BLaER1 treated with 17β-estradiol and CSF1 and Interleukin-3, amounts not matched to agents 10 nM and 100 nM (cell line): Measurements from ENCODE around the gene LRG1.
"Not testable (repeated sequence)": the region's sequence is repeated elsewhere in the genome, so short reads cannot be mapped to it uniquely, and the experiment has no call there.

Experiments used
- H3K27ac ChIP-seq, 11 experiments: shearing (Covaris generic); formaldehyde crosslinking; 2 replicates each; pipeline ENCODE4 v1.8.1; 2022
- H3K27me3 ChIP-seq, 11 experiments: shearing (Covaris generic); formaldehyde crosslinking; 2 replicates each; pipeline ENCODE4 v1.8.1; 2022
- H3K36me3 ChIP-seq, 11 experiments: shearing (Covaris generic); formaldehyde crosslinking; 2 replicates each; pipeline ENCODE4 v1.8.1; 2022
- H3K4me1 ChIP-seq, 10 experiments: shearing (Covaris generic); formaldehyde crosslinking; 2 replicates each; pipeline ENCODE4 v1.8.1; 2022
- H3K4me2 ChIP-seq, 11 experiments: shearing (Covaris generic); formaldehyde crosslinking; 2 replicates each; pipeline ENCODE4 v1.8.1; 2022
- H3K4me3 ChIP-seq, 10 experiments: shearing (Covaris generic); formaldehyde crosslinking; 2 replicates each; pipeline ENCODE4 v1.8.1; 2022
- H3K9ac ChIP-seq, 11 experiments: shearing (Covaris generic); formaldehyde crosslinking; 2 replicates each; pipeline ENCODE4 v1.8.1; 2022
- H3K9me3 ChIP-seq, 11 experiments: shearing (Covaris generic); formaldehyde crosslinking; replicated peaks in 1 of 11; 2 replicates each; pipeline ENCODE4 v1.8.1; 2022
- H4K20me1 ChIP-seq, 11 experiments: shearing (Covaris generic); formaldehyde crosslinking; 2 replicates each; pipeline ENCODE4 v1.8.1; 2022
- Cebpa-rat ChIP-seq, 11 experiments: shearing (Covaris generic); IDR thresholded peaks; 2 replicates each; pipeline ENCODE4 v1.8.1; 2022

The LRG1 gene

GRCh38 chr19:4550018-4550417 is 10.2 kb upstream of the LRG1 start:
- H3K9ac ChIP-seq, result no peak overlapping the region
- TF ChIP-seq Cebpa-rat (IDR thresholded peaks at IDR 0.05), result no peak
- no peaks in the 10 kb centered on the region; a peak in 1 of 20 replicates for H3K4me1 ChIP-seq
- no peaks in the 10 kb centered on the region for H3K9me3 ChIP-seq
- no peak overlapping the region for H3K27ac ChIP-seq
- H3K27me3 ChIP-seq, result no peaks in the 10 kb centered on the region
- H4K20me1 ChIP-seq, result no peaks in the 10 kb centered on the region
- peaks cover 0 to 38% (median 4%) of the 10 kb centered on the region in 11 experiments; a peak in 9 of 22 replicates for H3K36me3 ChIP-seq
- no peak overlapping the region for H3K4me3 ChIP-seq
- H3K4me2 ChIP-seq, result no peak overlapping the region

GRCh38 chr19:4548238-4548584 is 8.4 kb upstream of the LRG1 start:
- H3K36me3 ChIP-seq, result peaks cover 0 to 25% (median 4%) of the 10 kb centered on the region in 11 experiments; a peak in 8 of 22 replicates
- no peak overlapping the region for H3K4me3 ChIP-seq
- no peaks in the 10 kb centered on the region for H3K27me3 ChIP-seq
- no peaks in the 10 kb centered on the region for H4K20me1 ChIP-seq
- no peaks in the 10 kb centered on the region for H3K9me3 ChIP-seq
- H3K4me1 ChIP-seq, result peaks cover 0 to 18% (median 0%) of the 10 kb centered on the region in 10 experiments; a peak in 5 of 20 replicates
- no peak overlapping the region for H3K4me2 ChIP-seq
- no peak overlapping the region for H3K9ac ChIP-seq
- H3K27ac ChIP-seq, result no peak overlapping the region
- no peak for TF ChIP-seq Cebpa-rat (IDR thresholded peaks at IDR 0.05)

- Histone ChIP-seq H3K36me3 (peaks cover 0 to 21% (median 2%) of the 10 kb centered on the region in 11 experiments; a peak in 7 of 22 replicates), H3K4me2 (no peak overlapping the region), H3K27me3 (no peaks in the 10 kb centered on the region), H3K9me3 (no peaks in the 10 kb centered on the region), H3K27ac (no peak overlapping the region), H4K20me1 (no peaks in the 10 kb centered on the region), H3K9ac (no peak overlapping the region), H3K4me3 (no peak overlapping the region), H3K4me1 (peaks cover 0 to 23% (median 2%) of the 10 kb centered on the region in 10 experiments; a peak in 10 of 20 replicates)
- TF ChIP-seq Cebpa-rat (IDR thresholded peaks at IDR 0.05), result no peak
Measured at GRCh38 chr19:4547303-4548237, 7.7 kb upstream of the LRG1 start.

GRCh38 chr19:4543842-4544647 is 4.2 kb upstream of the LRG1 start:
- peak overlapping the region in 7 of 11 experiments; percentile 25 to 62 (median 50); a peak in 11 of 22 replicates for H3K27ac ChIP-seq
- no peak for TF ChIP-seq Cebpa-rat (IDR thresholded peaks at IDR 0.05)

GRCh38 chr19:4542896-4543841 is 3.3 kb upstream of the LRG1 start:
- Histone ChIP-seq H3K27me3 (no peaks in the 10 kb centered on the region), H3K4me2 (peak overlapping the region in 4 of 11 experiments; percentile 78 to 95 (median 82); a peak in 7 of 22 replicates), H4K20me1 (no peaks in the 10 kb centered on the region), H3K36me3 (peaks cover 0 to 7% (median 0%) of the 10 kb centered on the region in 11 experiments; a peak in 3 of 22 replicates), H3K4me1 (peaks cover 13 to 67% (median 45%) of the 10 kb centered on the region in 10 experiments), H3K4me3 (no peak overlapping the region), H3K9ac (peak overlapping the region in 2 of 11 experiments; percentile 29 to 36; a peak in 4 of 22 replicates), H3K9me3 (peaks cover 9 to 15% (median 11%) of the 10 kb centered on the region in 11 experiments; a peak in 21 of 22 replicates), H3K27ac (peak overlapping the region in 7 of 11 experiments; percentile 25 to 84 (median 80); a peak in 11 of 22 replicates)
- no peak for TF ChIP-seq Cebpa-rat (IDR thresholded peaks at IDR 0.05)

More at GRCh38 chr19:4543842-4544647, 4.2 kb upstream of the LRG1 start:
- peaks cover 13 to 58% (median 37%) of the 10 kb centered on the region in 10 experiments for H3K4me1 ChIP-seq
- no peaks in the 10 kb centered on the region for H4K20me1 ChIP-seq
- H3K4me2 ChIP-seq, result no peak overlapping the region; a peak in 1 of 22 replicates
- peak overlapping the region in 2 of 11 experiments; percentile 12 to 29; a peak in 3 of 22 replicates for H3K9ac ChIP-seq
- H3K4me3 ChIP-seq, result no peak overlapping the region
- peaks cover 9 to 15% (median 11%) of the 10 kb centered on the region in 11 experiments; a peak in 21 of 22 replicates for H3K9me3 ChIP-seq
- peaks cover 0 to 7% (median 0%) of the 10 kb centered on the region in 11 experiments; a peak in 3 of 22 replicates for H3K36me3 ChIP-seq
- H3K27me3 ChIP-seq, result no peaks in the 10 kb centered on the region

- Histone ChIP-seq H3K9ac (peak overlapping the region in 3 of 11 experiments; percentile 12 to 36 (median 29); a peak in 6 of 22 replicates), H3K4me1 (peaks cover 19 to 81% (median 58%) of the 10 kb centered on the region in 10 experiments), H3K27ac (peak overlapping the region in 10 of 11 experiments; percentile 0 to 84 (median 78); a peak in 14 of 22 replicates), H3K4me2 (peak overlapping the region in 8 of 11 experiments; percentile 31 to 95 (median 77); a peak in 12 of 22 replicates), H3K4me3 (0 out of 20 replicates have a peak overlapping the region, but pooled peaks of 1 of the 10 experiments have one; percentile 45), H3K9me3 (peaks cover 9 to 15% (median 11%) of the 10 kb centered on the region in 11 experiments; a peak in 21 of 22 replicates)
- not testable (repeated sequence) for H3K36me3 ChIP-seq, H4K20me1 ChIP-seq, H3K27me3 ChIP-seq
Measured at GRCh38 chr19:4541806-4542145, 1.9 kb upstream of the LRG1 start.

- Histone ChIP-seq H4K20me1 (no peaks in the 10 kb centered on the region), H3K9me3 (peaks cover 9 to 15% (median 11%) of the 10 kb centered on the region in 11 experiments; a peak in 21 of 22 replicates), H3K27ac (peak overlapping the region in 10 of 11 experiments; percentile 0 to 84 (median 78); a peak in 13 of 22 replicates), H3K36me3 (peaks cover 0 to 7% (median 0%) of the 10 kb centered on the region in 11 experiments; a peak in 2 of 22 replicates), H3K4me3 (peak overlapping the region in 4 of 10 experiments; percentile 39 to 60 (median 48); a peak in 2 of 20 replicates), H3K4me1 (peaks cover 22 to 85% (median 61%) of the 10 kb centered on the region in 10 experiments), H3K4me2 (peak overlapping the region in 9 of 11 experiments; percentile 3 to 95 (median 76); a peak in 14 of 22 replicates), H3K27me3 (no peaks in the 10 kb centered on the region), H3K9ac (peak overlapping the region in 3 of 11 experiments; percentile 12 to 29 (median 28); a peak in 6 of 22 replicates)
- TF ChIP-seq Cebpa-rat (IDR thresholded peaks at IDR 0.05), result no peak
Measured at GRCh38 chr19:4541114-4541805, 1.4 kb upstream of the LRG1 start.
